ENCODE results near the gene F9. TPM values are rescaled to one million over a fixed set of nuclear protein-coding genes. Genes with fewer than 3 reads are reported as not detected.

Gene F9
- total and polyA plus RNA-seq, 2 of the 8 experiments (the other 6 are each of a cell fraction or from before 2014, with no cell fraction given), result not detected

DNA sequence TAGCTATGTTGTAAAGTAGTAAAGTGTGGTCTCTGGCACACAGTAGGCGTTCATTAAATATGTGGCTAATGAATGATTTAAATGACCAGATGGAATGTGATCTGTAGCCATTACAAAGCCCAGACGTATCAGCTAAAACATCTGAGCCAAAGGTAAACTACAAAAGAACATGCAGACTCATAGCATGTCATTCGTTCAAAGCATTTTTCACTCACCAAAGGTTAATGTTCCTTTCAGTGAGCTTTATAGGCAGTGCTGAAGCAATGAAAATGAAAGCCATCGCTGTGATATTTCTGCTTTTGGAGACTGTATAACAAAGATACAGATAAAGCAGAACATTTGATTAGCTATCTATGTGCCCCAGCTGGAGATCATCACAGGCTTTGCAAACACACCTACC lies 50.5 kb downstream of the F9 start:
- Histone ChIP-seq H2BK12ac (ENCODE audit: low read depth, low read length) (no peak overlapping the region), H2AFZ (ENCODE audit: low read length) (no peak overlapping the region), H3K27me3 (replicated peaks in 1 of 4; ENCODE audit: control insufficient read depth in 3 of 4, extremely low read depth in 1 of 4, insufficient read depth in 3 of 4, low read length in 3 of 4) (no peaks in the 10 kb centered on the region), H3K27ac (ENCODE audit: low read depth, low read length) (no peak overlapping the region), H3K23ac (ENCODE audit: insufficient read length) (no peak overlapping the region), H2BK20ac (ENCODE audit: low read length) (no peak overlapping the region), H3K4me2 (ENCODE audit: insufficient read depth in 1 of 2, low read depth in 2 of 2, low read length in 2 of 2) (no peak overlapping the region), H4K8ac (ENCODE audit: extremely low read depth, insufficient read depth, low read length) (no peak overlapping the region), H3K4me1 (replicated peaks in 1 of 4; ENCODE audit: control insufficient read depth in 3 of 4, insufficient read depth in 4 of 4, low read length in 3 of 4) (no peaks in the 10 kb centered on the region), H3K4ac (replicated peaks; ENCODE audit: insufficient read length, low read depth, low read length) (no peak overlapping the region), H4K20me1 (replicated peaks in 1 of 2; ENCODE audit: control insufficient read depth in 1 of 2, insufficient read depth in 2 of 2, low read length in 2 of 2) (no peaks in the 10 kb centered on the region), H2BK5ac (ENCODE audit: low read depth, low read length) (no peak overlapping the region), H2BK15ac (ENCODE audit: low read length) (no peak overlapping the region), H4K5ac (ENCODE audit: insufficient read length, low read depth, low read length) (no peak overlapping the region), H3K79me2 (ENCODE audit: control insufficient read depth in 1 of 2, insufficient read depth in 2 of 2, low read length in 2 of 2) (no peaks in the 10 kb centered on the region), H3K9me3 (ENCODE audit: insufficient read depth in 2 of 2, low read depth in 1 of 2, low read length in 1 of 2) (no peaks in the 10 kb centered on the region), H3K56ac (replicated peaks; ENCODE audit: insufficient read length, low read depth, low read length) (no peak overlapping the region), H4K91ac (replicated peaks; ENCODE audit: insufficient read length, low read length) (no peak overlapping the region), H3K9ac (replicated peaks in 1 of 4; ENCODE audit: extremely low read depth in 1 of 4, low read depth in 3 of 4, low read length in 3 of 4) (no peak overlapping the region), H3K23me2 (ENCODE audit: low read depth, low read length) (no peaks in the 10 kb centered on the region), H3K18ac (ENCODE audit: extremely low read depth, low read length) (no peak overlapping the region), H2AK5ac (ENCODE audit: low read depth, low read length) (no peak overlapping the region), H3K4me3 (ENCODE audit: extremely low read depth in 1 of 4, insufficient read depth in 2 of 4, low read depth in 3 of 4, low read length in 4 of 4) (no peak overlapping the region), H3K14ac (ENCODE audit: insufficient read length) (no peak overlapping the region), H3K36me3 (ENCODE audit: control insufficient read depth in 2 of 4, insufficient read depth in 4 of 4, low read length in 3 of 4) (no peaks in the 10 kb centered on the region), H2BK120ac (replicated peaks; ENCODE audit: low read depth, low read length) (no peak overlapping the region), H3K79me1 (ENCODE audit: low read depth, low read length) (no peaks in the 10 kb centered on the region)
- ChIA-PET POLR2A (ENCODE audit: partially characterized antibody) (no interaction called here), CTCF (ENCODE audit: partially characterized antibody) (interaction anchor here (0.6 to 1.4 kb wide), 3 partner anchors 23 to 825 kb away, joined by 3 to 5 read pairs (median 4); no protein-coding TSS in a partner anchor)
- WGBS, 2 experiments (ENCODE audit: extremely low coverage in 1 of 2, insufficient coverage in 1 of 2, insufficient read length in 1 of 2, insufficient replicate concordance in 2 of 2, low coverage in 1 of 2, low lambda C conversion rate in 2 of 2, missing lambda C conversion rate in 1 of 2), result 89% methylated on average over 4 of the region's 4 CpGs; no CpG with 5 or more reads in 1 of the 2 experiments
- TF ChIP-seq SUZ12 (IDR thresholded peaks at IDR 0.05; ENCODE audit: low read length) (no peak), SRF (IDR thresholded peaks at IDR 0.05; ENCODE audit: low read depth, low read length) (no peak), BCL11A (IDR thresholded peaks at IDR 0.05; ENCODE audit: low read depth in 2 of 2, low read length in 2 of 2) (no peak), TBP (IDR thresholded peaks at IDR 0.05; ENCODE audit: low read depth, low read length) (no peak), SP4 (IDR thresholded peaks at IDR 0.05; ENCODE audit: low read length) (no peak), SIRT6 (IDR thresholded peaks at IDR 0.05; ENCODE audit: low read length) (no peak), SP1 (IDR thresholded peaks at IDR 0.05; ENCODE audit: low read depth, low read length) (no peak)
- TF ChIP-seq, protein P1, sequence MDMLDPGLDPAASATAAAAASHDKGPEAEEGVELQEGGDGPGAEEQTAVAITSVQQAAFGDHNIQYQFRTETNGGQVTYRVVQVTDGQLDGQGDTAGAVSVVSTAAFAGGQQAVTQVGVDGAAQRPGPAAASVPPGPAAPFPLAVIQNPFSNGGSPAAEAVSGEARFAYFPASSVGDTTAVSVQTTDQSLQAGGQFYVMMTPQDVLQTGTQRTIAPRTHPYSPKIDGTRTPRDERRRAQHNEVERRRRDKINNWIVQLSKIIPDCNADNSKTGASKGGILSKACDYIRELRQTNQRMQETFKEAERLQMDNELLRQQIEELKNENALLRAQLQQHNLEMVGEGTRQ (IDR thresholded peaks at IDR 0.05; ENCODE audit: low read length), result no peak
- DNase-seq (ENCODE audit: low read depth in 1 of 2, low spot score in 2 of 2), result no peak
- FAIRE-seq, result peak; percentile 63

All from H1 (cell line).